Measurements from ENCODE around the gene IGFBP4. TPM values are rescaled to one million over a fixed set of nuclear protein-coding genes. Genes with fewer than 3 reads are reported as not detected.

Gene IGFBP4
- total RNA-seq, 4 donors from 2014 or later, result 98.4 to 302 (median 166) TPM

DNA sequence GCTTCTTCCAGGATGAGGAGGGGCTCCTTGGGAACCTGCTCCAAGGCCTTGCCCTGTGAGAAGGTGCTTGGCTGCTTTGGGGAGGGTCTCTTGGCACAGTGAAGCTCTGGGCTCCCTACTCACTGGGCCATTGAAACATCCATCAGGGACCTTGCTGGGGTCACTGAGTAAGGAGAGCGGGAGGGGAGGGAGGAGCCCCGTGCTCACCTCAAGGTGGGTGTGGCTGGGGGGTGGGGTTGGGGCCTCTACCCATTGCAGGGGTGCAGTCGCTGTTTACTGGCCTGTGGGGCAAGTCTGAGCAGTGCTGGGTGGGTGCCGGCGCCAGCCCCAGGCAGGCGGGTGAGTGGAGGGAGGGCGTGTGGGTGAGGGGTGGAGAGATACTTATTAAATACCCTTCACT is 48.2 kb downstream of the IGFBP4 start:
- no peak overlapping the region for H3K4me3 ChIP-seq
- H3K36me3 ChIP-seq, result no peaks in the 10 kb centered on the region
- 73 to 100% methylated on average over 1 to 7 of the region's 7 CpGs for WGBS, 2 donors (ENCODE audit: low coverage in 1 of 2)
- no peaks in the 10 kb centered on the region for H3K9me3 ChIP-seq
- no peak for TF ChIP-seq POLR2A (IDR thresholded peaks at IDR 0.05)
- no peak for TF ChIP-seq EP300 (IDR thresholded peaks at IDR 0.05; ENCODE audit: low read depth)
- no peak for TF ChIP-seq POLR2AphosphoS5 (IDR thresholded peaks at IDR 0.05)
- TF ChIP-seq, protein P1, sequence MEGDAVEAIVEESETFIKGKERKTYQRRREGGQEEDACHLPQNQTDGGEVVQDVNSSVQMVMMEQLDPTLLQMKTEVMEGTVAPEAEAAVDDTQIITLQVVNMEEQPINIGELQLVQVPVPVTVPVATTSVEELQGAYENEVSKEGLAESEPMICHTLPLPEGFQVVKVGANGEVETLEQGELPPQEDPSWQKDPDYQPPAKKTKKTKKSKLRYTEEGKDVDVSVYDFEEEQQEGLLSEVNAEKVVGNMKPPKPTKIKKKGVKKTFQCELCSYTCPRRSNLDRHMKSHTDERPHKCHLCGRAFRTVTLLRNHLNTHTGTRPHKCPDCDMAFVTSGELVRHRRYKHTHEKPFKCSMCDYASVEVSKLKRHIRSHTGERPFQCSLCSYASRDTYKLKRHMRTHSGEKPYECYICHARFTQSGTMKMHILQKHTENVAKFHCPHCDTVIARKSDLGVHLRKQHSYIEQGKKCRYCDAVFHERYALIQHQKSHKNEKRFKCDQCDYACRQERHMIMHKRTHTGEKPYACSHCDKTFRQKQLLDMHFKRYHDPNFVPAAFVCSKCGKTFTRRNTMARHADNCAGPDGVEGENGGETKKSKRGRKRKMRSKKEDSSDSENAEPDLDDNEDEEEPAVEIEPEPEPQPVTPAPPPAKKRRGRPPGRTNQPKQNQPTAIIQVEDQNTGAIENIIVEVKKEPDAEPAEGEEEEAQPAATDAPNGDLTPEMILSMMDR (IDR thresholded peaks at IDR 0.05), result no peak
- in situ Hi-C loops (cut with MboI; ENCODE audit: low pct_ligation_motif_present in 1 of 4, low pct_unique_long_range_greater_than_20kb in 1 of 4, low sequenced_read_pairs in 3 of 4), result no loop called here
- intact Hi-C loops (cut with DNase I; ENCODE audit: low total_unique reads), result no loop called here
- H3K27me3 ChIP-seq, result no peaks in the 10 kb centered on the region
- H3K27ac ChIP-seq, result peak overlapping the region; percentile 54 to 90 (median 80)
- peaks cover 16 to 37% (median 28%) of the 10 kb centered on the region in 4 donors for H3K4me1 ChIP-seq
- no peak for DNase-seq

DNA sequence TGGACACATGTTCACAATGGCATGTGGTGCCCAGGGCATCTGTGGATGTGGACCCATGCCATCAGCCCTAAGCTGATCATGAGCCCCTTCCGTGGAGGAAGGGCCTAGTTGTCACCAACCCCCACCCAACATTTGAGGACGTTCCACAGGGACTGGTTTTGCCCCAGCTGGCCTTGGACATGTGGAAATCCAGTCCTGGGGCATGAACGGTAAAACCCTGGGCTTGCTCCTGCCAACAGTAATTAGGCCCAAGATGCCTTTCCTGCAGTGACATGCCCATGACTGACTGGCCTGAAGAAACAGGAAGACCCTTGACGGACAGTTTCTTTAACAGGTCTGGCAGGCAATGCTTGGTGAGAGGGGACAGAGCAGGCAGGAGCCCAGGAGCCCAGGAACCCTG is 50.4 kb downstream of the IGFBP4 start:
- intact Hi-C loops (cut with DNase I; ENCODE audit: low total_unique reads), result no loop called here
- Histone ChIP-seq H3K4me3 (no peak overlapping the region), H3K27me3 (no peaks in the 10 kb centered on the region), H3K36me3 (no peaks in the 10 kb centered on the region), H3K27ac (no peak overlapping the region), H3K9me3 (no peaks in the 10 kb centered on the region), H3K4me1 (peaks cover 7 to 39% (median 37%) of the 10 kb centered on the region in 4 donors)
- no peak for DNase-seq
- TF ChIP-seq POLR2A (IDR thresholded peaks at IDR 0.05), result no peak
- no peak for TF ChIP-seq POLR2AphosphoS5 (IDR thresholded peaks at IDR 0.05)
- TF ChIP-seq EP300 (IDR thresholded peaks at IDR 0.05; ENCODE audit: low read depth), result no peak
- TF ChIP-seq, protein P1 (IDR thresholded peaks at IDR 0.05), result no peak
- in situ Hi-C loops (cut with MboI; ENCODE audit: low pct_ligation_motif_present in 1 of 4, low pct_unique_long_range_greater_than_20kb in 1 of 4, low sequenced_read_pairs in 3 of 4), result no loop called here
- WGBS, 2 donors (ENCODE audit: low coverage in 1 of 2), result 91% methylated on average over 4 of the region's 4 CpGs; no CpG with 5 or more reads in 1 of the 2 donors

DNA sequence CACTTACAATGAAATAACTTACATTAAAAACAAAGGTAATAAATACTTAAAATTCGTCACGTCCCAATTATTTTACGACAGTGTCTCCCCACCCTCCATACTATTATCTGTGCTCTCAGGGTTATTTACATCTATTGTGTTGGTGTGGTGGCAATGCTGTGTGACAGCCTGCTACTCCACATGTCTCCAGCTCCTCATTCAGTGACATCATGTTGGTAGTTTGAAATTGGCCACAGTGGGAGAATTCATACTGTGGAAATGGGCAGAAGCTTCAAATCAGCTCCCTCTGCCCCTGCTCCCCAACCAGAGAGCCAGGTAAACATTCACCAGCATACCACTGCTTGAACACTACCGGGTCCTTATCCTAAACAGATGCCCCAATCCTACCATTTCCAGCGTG is 51.9 kb downstream of the IGFBP4 start:
- DNase-seq, result no peak

DNA sequence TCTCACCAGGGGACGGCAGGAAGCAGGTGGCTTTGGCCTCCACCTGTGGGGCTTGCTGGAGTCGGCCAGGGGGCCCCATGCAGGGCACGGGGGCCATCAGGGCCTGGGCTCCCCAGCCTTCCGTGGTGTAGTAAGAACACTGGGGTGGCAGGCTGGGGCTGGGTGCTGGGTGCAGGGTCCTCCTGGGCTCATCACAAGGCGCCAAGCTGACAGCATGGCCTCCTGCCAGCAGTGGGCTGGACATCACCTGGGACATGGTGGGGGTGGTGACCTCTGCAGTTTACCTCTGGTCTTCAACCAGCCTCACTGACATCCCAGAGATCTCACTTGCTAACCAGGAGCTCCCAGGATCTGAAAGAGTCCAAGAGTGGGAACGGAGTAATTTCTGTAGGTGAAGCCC is 52.9 kb downstream of the IGFBP4 start:
- TF ChIP-seq, protein P1 (IDR thresholded peaks at IDR 0.05), result no peak
- no peak for TF ChIP-seq POLR2AphosphoS5 (IDR thresholded peaks at IDR 0.05)
- no peak for TF ChIP-seq EP300 (IDR thresholded peaks at IDR 0.05; ENCODE audit: low read depth)
- TF ChIP-seq POLR2A (IDR thresholded peaks at IDR 0.05), result no peak
- Histone ChIP-seq H3K4me3 (no peak overlapping the region), H3K36me3 (no peaks in the 10 kb centered on the region), H3K27ac (no peak overlapping the region), H3K4me1 (peaks cover 17 to 49% (median 45%) of the 10 kb centered on the region in 4 donors), H3K27me3 (no peaks in the 10 kb centered on the region), H3K9me3 (no peaks in the 10 kb centered on the region)
- intact Hi-C loops (cut with DNase I; ENCODE audit: low total_unique reads) (no loop called here), in situ Hi-C loops (cut with MboI; ENCODE audit: low pct_ligation_motif_present in 1 of 4, low pct_unique_long_range_greater_than_20kb in 1 of 4, low sequenced_read_pairs in 3 of 4) (no loop called here)
- DNase-seq, result no peak
- WGBS, 2 donors (ENCODE audit: low coverage in 1 of 2), result 84% methylated on average over 6 of the region's 6 CpGs; no CpG with 5 or more reads in 1 of the 2 donors

More for the DNA sequence above, 51.9 kb downstream of the IGFBP4 start:
- Histone ChIP-seq H3K36me3 (no peaks in the 10 kb centered on the region), H3K27me3 (no peaks in the 10 kb centered on the region), H3K4me3 (no peak overlapping the region), H3K9me3 (no peaks in the 10 kb centered on the region), H3K27ac (no peak overlapping the region), H3K4me1 (peaks cover 11 to 49% (median 45%) of the 10 kb centered on the region in 4 donors)
- intact Hi-C loops (cut with DNase I; ENCODE audit: low total_unique reads), result no loop called here
- in situ Hi-C loops (cut with MboI; ENCODE audit: low pct_ligation_motif_present in 1 of 4, low pct_unique_long_range_greater_than_20kb in 1 of 4, low sequenced_read_pairs in 3 of 4), result no loop called here
- 63 to 72% methylated on average over 3 to 5 of the region's 5 CpGs for WGBS, 2 donors (ENCODE audit: low coverage in 1 of 2)
- TF ChIP-seq POLR2AphosphoS5 (IDR thresholded peaks at IDR 0.05), result no peak
- TF ChIP-seq, protein P1 (IDR thresholded peaks at IDR 0.05), result no peak
- no peak for TF ChIP-seq POLR2A (IDR thresholded peaks at IDR 0.05)
- no peak for TF ChIP-seq EP300 (IDR thresholded peaks at IDR 0.05; ENCODE audit: low read depth)
